ENCODE results near the gene UBE2R2.

DNA sequence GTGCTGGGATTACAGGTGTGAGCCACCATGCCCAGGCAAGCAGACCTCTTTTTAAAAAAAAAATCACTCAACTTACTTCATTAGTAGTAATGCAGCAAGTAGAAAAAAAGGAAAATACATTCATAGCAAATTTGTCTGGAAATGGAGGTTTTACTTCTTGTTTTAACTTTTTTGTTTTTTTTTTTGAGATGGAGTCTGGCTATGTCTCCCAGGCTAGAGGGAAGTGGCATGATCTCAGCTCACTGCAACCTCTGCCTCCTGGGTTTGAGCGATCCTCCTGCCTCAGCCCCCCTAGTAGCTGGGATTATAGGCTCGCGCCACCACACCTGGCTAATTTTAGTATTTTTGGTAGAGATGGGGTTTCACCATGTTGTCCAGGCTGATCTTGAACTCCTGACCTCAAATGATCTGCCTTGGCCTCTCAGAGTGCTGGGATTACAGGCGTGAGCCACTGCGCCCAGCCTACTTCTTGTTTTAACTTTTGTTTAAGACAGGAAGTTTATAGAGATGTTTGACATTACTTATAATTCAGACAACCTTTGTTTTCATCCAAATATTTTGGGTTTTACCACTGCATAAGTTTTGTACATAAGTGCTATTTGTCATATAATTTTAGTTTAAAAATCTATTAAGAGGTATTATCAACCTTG, 26.5 kb downstream of the UBE2R2 start:
- no peak for TF ChIP-seq POLR2A (IDR thresholded peaks at IDR 0.05; ENCODE audit: low read depth, low read length)
- TF ChIP-seq, protein P1, sequence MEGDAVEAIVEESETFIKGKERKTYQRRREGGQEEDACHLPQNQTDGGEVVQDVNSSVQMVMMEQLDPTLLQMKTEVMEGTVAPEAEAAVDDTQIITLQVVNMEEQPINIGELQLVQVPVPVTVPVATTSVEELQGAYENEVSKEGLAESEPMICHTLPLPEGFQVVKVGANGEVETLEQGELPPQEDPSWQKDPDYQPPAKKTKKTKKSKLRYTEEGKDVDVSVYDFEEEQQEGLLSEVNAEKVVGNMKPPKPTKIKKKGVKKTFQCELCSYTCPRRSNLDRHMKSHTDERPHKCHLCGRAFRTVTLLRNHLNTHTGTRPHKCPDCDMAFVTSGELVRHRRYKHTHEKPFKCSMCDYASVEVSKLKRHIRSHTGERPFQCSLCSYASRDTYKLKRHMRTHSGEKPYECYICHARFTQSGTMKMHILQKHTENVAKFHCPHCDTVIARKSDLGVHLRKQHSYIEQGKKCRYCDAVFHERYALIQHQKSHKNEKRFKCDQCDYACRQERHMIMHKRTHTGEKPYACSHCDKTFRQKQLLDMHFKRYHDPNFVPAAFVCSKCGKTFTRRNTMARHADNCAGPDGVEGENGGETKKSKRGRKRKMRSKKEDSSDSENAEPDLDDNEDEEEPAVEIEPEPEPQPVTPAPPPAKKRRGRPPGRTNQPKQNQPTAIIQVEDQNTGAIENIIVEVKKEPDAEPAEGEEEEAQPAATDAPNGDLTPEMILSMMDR (IDR thresholded peaks at IDR 0.05; ENCODE audit: extremely low read depth in 1 of 2, insufficient read depth in 1 of 2, low read depth in 1 of 2, low read length in 2 of 2), result no peak
